Ovary (tissue), 9 donors: ENCODE measurements around the gene B3GALT5. TPM values are rescaled to one million over a fixed set of nuclear protein-coding genes. Genes with fewer than 3 reads are reported as not detected.

Source experiments
- DNase-seq, 5 donors: peaks; one replicate each; pipeline ENCODE4 v3.0.0-alpha.2; 2019 to 2020
- H3K27ac ChIP-seq, 2 donors: fragments of 200-600 bp; one replicate each; pipeline versions ENCODE4 v1.5.1 to v1.8.0; 2019 to 2022
- H3K27me3 ChIP-seq: fragments of 200-600 bp; one replicate; pipeline ENCODE4 v1.8.0; 2022
- H3K36me3 ChIP-seq: fragments of 200-600 bp; sonication (generic); one replicate; pipeline ENCODE4 v1.5.1; 2019
- H3K4me1 ChIP-seq: one replicate; pipeline ENCODE4 v1.8.1; 2013; ENCODE audit warnings: mild to moderate bottlenecking, moderate library complexity; ENCODE audit not compliant: insufficient read depth
- H3K4me3 ChIP-seq: fragments of 200-600 bp; sonication (generic); one replicate; pipeline ENCODE4 v1.5.1; 2017
- H3K9me3 ChIP-seq, 2 donors: fragments of 200-600 bp in 1 of 2; sonication (generic) in 1 of 2; one replicate each; pipeline versions ENCODE4 v1.5.1 to v1.8.1; 2013 to 2019; ENCODE audit warnings: mild to moderate bottlenecking in 1 of 2, moderate library complexity in 1 of 2
- CTCF ChIP-seq, 3 donors: fragments of 450-650 bp in 2 of 3; fragments of 200-600 bp in 1 of 3; IDR thresholded peaks; one replicate each; pipeline versions ENCODE4 v1.5.1 to v1.8.0; 2016 to 2022; ENCODE audit warnings: antibody characterized with exemption in 3 of 3, mild to moderate bottlenecking in 1 of 3
- EP300 ChIP-seq: sonication (generic); formaldehyde crosslinking; IDR thresholded peaks from one replicate; pipeline ENCODE4 v1.6.1; 2017; ENCODE audit warnings: antibody characterized with exemption
- POLR2A ChIP-seq: fragments of 450-650 bp; IDR thresholded peaks from one replicate; pipeline ENCODE4 v1.6.1; 2017; ENCODE audit warnings: antibody characterized with exemption, mild to moderate bottlenecking, moderate library complexity
- WGBS, 3 donors: extraction: QIAGEN DNeasy Blood & Tissue Kit in 1 of 3; methylation state at CpG; one replicate each; pipeline versions ENCODE4 v1.1.5 to v1.1.7; 2013 to 2017; 5-methylcytosine and 5-hydroxymethylcytosine counted together
- intact Hi-C, 4 donors: fragments of 100-400 bp; cut with DNase I; formaldehyde crosslinking; loops; one replicate each; pipeline versions ENCODE4 v1.11.0 to v1.15.1; 2022 to 2023
- polyA plus RNA-seq, 2 donors: library from polyadenylated mRNA; stranded (reverse); fragments of 200-250 nt in 1 of 2; fragments of 350-450 nt in 1 of 2; fragmentation: Illumina TruSeq in 1 of 2; extraction: RNeasy Lipid Tissue Mini Kit (QIAGEN cat#74804) in 1 of 2; gene quantifications; one replicate each; pipeline ENCODE4 v1.2.3, GENCODE V29; 2013 to 2014
- total RNA-seq, 7 donors: library from RNA; depleted of rRNA in 2 of 7; stranded (reverse); fragments of >200 nt in 2 of 7; fragmentation: NEBNext Ultra II Directional in 3 of 7; extraction: Animal tissue kit (Norgen Biotek cat#: 25700) in 3 of 7; gene quantifications; one replicate each; pipeline versions ENCODE4 v1.1.0 to v1.2.4, GENCODE V29; 2016 to 2023
- donor health status: DM: no; HTN: no; CAD: no; lungs with moderate emphysema.
- donor health status: DM: no; HTN: no; CAD: no.
- donor health status: Bipolar disorder and iron deficiency.
- donor health status: DM: yes; HTN: yes; CAD: no.
- donor health status: DM: no; HTN: no; CAD: no.
- donor health status: DM: yes; HTN: yes; CAD: no.

B3GALT5 gene
- total and polyA plus RNA-seq, 9 donors, result 0.12 to 1.8 (median 0.62) TPM

GRCh38 chr21:39654951-39655350 lies 42.2 kb downstream of the B3GALT5 start:
- no peak for DNase-seq
- intact Hi-C loops, result no loop called here
- Histone ChIP-seq H3K27ac (no peak overlapping the region), H3K36me3 (no peaks in the 10 kb centered on the region), H3K27me3 (no peaks in the 10 kb centered on the region), H3K9me3 (no peaks in the 10 kb centered on the region), H3K4me3 (no peak overlapping the region), H3K4me1 (no peaks in the 10 kb centered on the region)
- TF ChIP-seq CTCF (IDR thresholded peaks at IDR 0.05), result no peak
- TF ChIP-seq EP300, result no peak
- TF ChIP-seq POLR2A, result no peak
- WGBS, 3 donors, result 88 to 90% (median 88%) methylated on average over 3 of the region's 3 CpGs

- H3K36me3 ChIP-seq, result no peaks in the 10 kb centered on the region
- TF ChIP-seq CTCF (IDR thresholded peaks at IDR 0.05) (no peak), EP300 (no peak), POLR2A (no peak)
- no peaks in the 10 kb centered on the region for H3K4me1 ChIP-seq
- 82 to 89% (median 86%) methylated on average over 11 of the region's 11 CpGs for WGBS, 3 donors
- DNase-seq, result no peak
- H3K9me3 ChIP-seq, result no peaks in the 10 kb centered on the region
- intact Hi-C loops, result no loop called here
- no peak overlapping the region for H3K4me3 ChIP-seq
- no peaks in the 10 kb centered on the region for H3K27me3 ChIP-seq
- H3K27ac ChIP-seq, result no peak overlapping the region
Measured at GRCh38 chr21:39655589-39655988, 42.8 kb downstream of the B3GALT5 start.

GRCh38 chr21:39656209-39656608 lies 43.5 kb downstream of the B3GALT5 start:
- Histone ChIP-seq H3K4me1 (no peaks in the 10 kb centered on the region), H3K27me3 (no peaks in the 10 kb centered on the region), H3K4me3 (no peak overlapping the region), H3K9me3 (no peaks in the 10 kb centered on the region), H3K27ac (no peak overlapping the region), H3K36me3 (no peaks in the 10 kb centered on the region)
- TF ChIP-seq CTCF (IDR thresholded peaks at IDR 0.05) (no peak), EP300 (no peak), POLR2A (no peak)
- intact Hi-C loops, result no loop called here
- DNase-seq, result no peak
- WGBS, 3 donors, result 80 to 90% (median 81%) methylated on average over 8 of the region's 8 CpGs

GRCh38 chr21:39657091-39657689 lies 44.5 kb downstream of the B3GALT5 start:
- no peaks in the 10 kb centered on the region for H3K36me3 ChIP-seq
- intact Hi-C loops, result no loop called here
- WGBS, 3 donors, result 93 to 98% (median 94%) methylated on average over 5 of the region's 5 CpGs
- no peaks in the 10 kb centered on the region for H3K4me1 ChIP-seq
- no peak for TF ChIP-seq CTCF (IDR thresholded peaks at IDR 0.05)
- no peak for TF ChIP-seq EP300
- no peak for TF ChIP-seq POLR2A
- H3K27ac ChIP-seq, result no peak overlapping the region
- H3K9me3 ChIP-seq, result no peaks in the 10 kb centered on the region
- no peak overlapping the region for H3K4me3 ChIP-seq
- no peak for DNase-seq
- H3K27me3 ChIP-seq, result no peaks in the 10 kb centered on the region
